Activated CD4-positive, alpha-beta T cell treated with anti-CD3 and anti-CD28 coated beads for 36 hours (primary cell): ENCODE measurements around the gene MRTFA. TPM values are rescaled to one million over a fixed set of nuclear protein-coding genes. Genes with fewer than 3 reads are reported as not detected.

Experiments used
- ATAC-seq: fragments of 200-7000 bp; cut with Tn5 transposase; one replicate; pipeline ENCODE4 v1.10.0; 2021; ENCODE audit warnings: mild to moderate bottlenecking, moderate library complexity
- CTCF ChIA-PET: fragments of 350-600 bp; sonication (Branson Sonifier 250); formaldehyde crosslinking; loops from one replicate; lab custom pipeline; 2021; ENCODE audit warnings: antibody characterized with exemption; lab: Charles Lee
- POLR2A ChIA-PET: fragments of 350-600 bp; sonication (Branson Sonifier 250); formaldehyde crosslinking; loops from one replicate; lab custom pipeline; 2021; ENCODE audit warnings: antibody characterized with exemption, inconsistent platforms; lab: Charles Lee
- DNase-seq: peaks from one replicate; pipeline ENCODE4 v3.0.0-alpha.2; 2020
- H3K27ac Mint-ChIP-seq: one replicate; pipeline ENCODE4 v1.8.0; 2021; ENCODE audit warnings: mixed read lengths
- H3K27me3 Mint-ChIP-seq: one replicate; pipeline ENCODE4 v1.8.0; 2021; ENCODE audit warnings: mixed read lengths
- H3K36me3 Mint-ChIP-seq: one replicate; pipeline ENCODE4 v1.8.0; 2021; ENCODE audit warnings: low read depth, mixed read lengths
- H3K4me1 Mint-ChIP-seq: one replicate; pipeline ENCODE4 v1.8.0; 2021; ENCODE audit warnings: mixed read lengths
- H3K4me3 Mint-ChIP-seq: one replicate; pipeline ENCODE4 v1.8.0; 2021; ENCODE audit warnings: mild to moderate bottlenecking, moderate library complexity, mixed read lengths
- H3K9me3 Mint-ChIP-seq: one replicate; pipeline ENCODE4 v1.8.0; 2021; ENCODE audit warnings: low read depth, mixed read lengths
- intact Hi-C, 2 experiments: fragments of 100-400 bp; cut with DNase I in 1 of 2; cut with micrococcal nuclease in 1 of 2; formaldehyde crosslinking; loops; one replicate each; pipeline versions ENCODE4 v1.14.2 to v1.15.1; 2022 to 2024; cut with DNase I, micrococcal nuclease
- total RNA-seq, 2 experiments: library from RNA; stranded (reverse); gene quantifications; one replicate each; pipeline ENCODE4 v1.2.3, GENCODE V29; 2021

The MRTFA gene
- total RNA-seq, 2 experiments from 2014 or later, result 41.0 to 43.2 TPM

GRCh38 chr22:40597526-40598430 lies 38.7 kb downstream of the MRTFA start:
- no peak for ATAC-seq
- intact Hi-C loops, result no loop called here
- no peak overlapping the region for H3K4me3 Mint-ChIP-seq
- ChIA-PET CTCF (interaction anchor here (0.6 to 3.3 kb wide), 8 partner anchors 9 to 1111 kb away, joined by 3 to 15 read pairs (median 3); no protein-coding TSS in a partner anchor), POLR2A (no interaction called here)
- no peaks in the 10 kb centered on the region for H3K27me3 Mint-ChIP-seq
- H3K36me3 Mint-ChIP-seq, result peaks cover 5% of the 10 kb centered on the region
- DNase-seq, result no peak
- H3K27ac Mint-ChIP-seq, result no peak overlapping the region
- peaks cover 54% of the 10 kb centered on the region for H3K4me1 Mint-ChIP-seq
- no peaks in the 10 kb centered on the region for H3K9me3 Mint-ChIP-seq

GRCh38 chr22:40595497-40596234 lies 40.9 kb downstream of the MRTFA start:
- no peak for ATAC-seq

GRCh38 chr22:40594924-40595323 lies 41.6 kb downstream of the MRTFA start:
- H3K4me3 Mint-ChIP-seq, result no peak overlapping the region
- no peak overlapping the region for H3K27ac Mint-ChIP-seq
- H3K36me3 Mint-ChIP-seq, result peaks cover 10% of the 10 kb centered on the region
- H3K9me3 Mint-ChIP-seq, result no peaks in the 10 kb centered on the region
- ChIA-PET POLR2A (no interaction called here), CTCF (interaction anchor here (0.5 to 1.2 kb wide), 3 partner anchors 70 to 304 kb away, joined by 3 read pairs; no protein-coding TSS in a partner anchor)
- H3K4me1 Mint-ChIP-seq, result peaks cover 54% of the 10 kb centered on the region
- DNase-seq (no peak), ATAC-seq (no peak)
- intact Hi-C loops, result loop anchor here in 1 of 2 experiments (5.0 kb wide), 2 partner anchors 42 to 53 kb away; partner anchors contain the start of gene MRTFA
- H3K27me3 Mint-ChIP-seq, result no peaks in the 10 kb centered on the region

More at GRCh38 chr22:40595497-40596234, 40.9 kb downstream of the MRTFA start:
- ChIA-PET CTCF (interaction anchor here (1.0 to 3.3 kb wide), 2 partner anchors 14 to 304 kb away, joined by 3 to 15 read pairs; no protein-coding TSS in a partner anchor), POLR2A (interaction anchor here (0.6 kb wide), 1 partner anchor 47 kb away, joined by 3 read pairs; no protein-coding TSS in a partner anchor)
- DNase-seq, result no peak
- no peak overlapping the region for H3K27ac Mint-ChIP-seq
- peaks cover 58% of the 10 kb centered on the region for H3K4me1 Mint-ChIP-seq
- no peaks in the 10 kb centered on the region for H3K9me3 Mint-ChIP-seq
- no peaks in the 10 kb centered on the region for H3K27me3 Mint-ChIP-seq
- intact Hi-C loops, result no loop called here
- H3K4me3 Mint-ChIP-seq, result no peak overlapping the region
- H3K36me3 Mint-ChIP-seq, result peaks cover 7% of the 10 kb centered on the region

GRCh38 chr22:40594346-40594745 lies 42.2 kb downstream of the MRTFA start:
- Mint-ChIP-seq H3K9me3 (no peaks in the 10 kb centered on the region), H3K27me3 (no peaks in the 10 kb centered on the region), H3K4me3 (no peak overlapping the region), H3K27ac (no peak overlapping the region), H3K36me3 (peaks cover 10% of the 10 kb centered on the region), H3K4me1 (peaks cover 52% of the 10 kb centered on the region)
- CTCF ChIA-PET, result interaction anchor here (0.9 to 1.2 kb wide), 4 partner anchors 22 to 70 kb away, joined by 3 read pairs; no protein-coding TSS in a partner anchor
- intact Hi-C loops, result loop anchor here in 1 of 2 experiments (5.0 kb wide), 2 partner anchors 43 to 52 kb away; partner anchors contain the start of gene MRTFA
- POLR2A ChIA-PET, result no interaction called here
- ATAC-seq (no peak), DNase-seq (no peak)

- intact Hi-C loops, result loop anchor here in 1 of 2 experiments (5.0 kb wide), 2 partner anchors 44 to 51 kb away; partner anchors contain the start of gene MRTFA
- ATAC-seq (peak; percentile 47), DNase-seq (no peak)
- CTCF ChIA-PET, result interaction anchor here (0.6 to 1.2 kb wide), 6 partner anchors 17 to 470 kb away, joined by 3 read pairs; no protein-coding TSS in a partner anchor
- H3K36me3 Mint-ChIP-seq, result peaks cover 11% of the 10 kb centered on the region
- peak overlapping the region; percentile 68 for H3K27ac Mint-ChIP-seq
- peaks cover 50% of the 10 kb centered on the region for H3K4me1 Mint-ChIP-seq
- H3K9me3 Mint-ChIP-seq, result no peaks in the 10 kb centered on the region
- H3K4me3 Mint-ChIP-seq, result no peak overlapping the region
- H3K27me3 Mint-ChIP-seq, result no peaks in the 10 kb centered on the region
- POLR2A ChIA-PET, result no interaction called here
These were observed 42.9 kb downstream of the MRTFA start for GRCh38 chr22:40593460-40594273.

GRCh38 chr22:40592352-40593113 lies 44.0 kb downstream of the MRTFA start:
- intact Hi-C loops, result loop anchor here in 1 of 2 experiments (5.0 kb wide), 2 partner anchors 45 to 50 kb away; partner anchors contain the start of gene MRTFA
- H3K9me3 Mint-ChIP-seq, result no peaks in the 10 kb centered on the region
- no peak for DNase-seq
- POLR2A ChIA-PET, result no interaction called here
- ATAC-seq, result peak; percentile 51
- peaks cover 15% of the 10 kb centered on the region for H3K36me3 Mint-ChIP-seq
- H3K27ac Mint-ChIP-seq, result peak overlapping the region; percentile 48
- H3K4me3 Mint-ChIP-seq, result no peak overlapping the region
- H3K4me1 Mint-ChIP-seq, result peaks cover 41% of the 10 kb centered on the region
- no peaks in the 10 kb centered on the region for H3K27me3 Mint-ChIP-seq
- CTCF ChIA-PET, result no interaction called here

GRCh38 chr22:40588726-40589125 lies 47.8 kb downstream of the MRTFA start:
- peaks cover 23% of the 10 kb centered on the region for H3K36me3 Mint-ChIP-seq
- no peaks in the 10 kb centered on the region for H3K27me3 Mint-ChIP-seq
- ATAC-seq, result no peak
- POLR2A ChIA-PET, result no interaction called here
- H3K4me1 Mint-ChIP-seq, result peaks cover 33% of the 10 kb centered on the region
- intact Hi-C loops, result no loop called here
- no peaks in the 10 kb centered on the region for H3K9me3 Mint-ChIP-seq
- H3K4me3 Mint-ChIP-seq, result no peak overlapping the region
- CTCF ChIA-PET, result interaction anchor here (1.2 kb wide), 1 partner anchor 18 kb away, joined by 3 read pairs; no protein-coding TSS in a partner anchor
- H3K27ac Mint-ChIP-seq, result no peak overlapping the region
- no peak for DNase-seq

- no peaks in the 10 kb centered on the region for H3K9me3 Mint-ChIP-seq
- peaks cover 23% of the 10 kb centered on the region for H3K36me3 Mint-ChIP-seq
- ChIA-PET CTCF (interaction anchor here (1.0 to 1.3 kb wide), 2 partner anchors 35 to 158 kb away, joined by 3 read pairs; no protein-coding TSS in a partner anchor), POLR2A (interaction anchor here (0.5 kb wide), 1 partner anchor 29 kb away, joined by 3 read pairs; no protein-coding TSS in a partner anchor)
- H3K27me3 Mint-ChIP-seq, result no peaks in the 10 kb centered on the region
- intact Hi-C loops, result no loop called here
- DNase-seq (no peak), ATAC-seq (no peak)
- H3K27ac Mint-ChIP-seq, result no peak overlapping the region
- peaks cover 35% of the 10 kb centered on the region for H3K4me1 Mint-ChIP-seq
- H3K4me3 Mint-ChIP-seq, result no peak overlapping the region
These were observed 49.7 kb downstream of the MRTFA start for GRCh38 chr22:40586781-40587180.

GRCh38 chr22:40585310-40585751 lies 51.2 kb downstream of the MRTFA start:
- no peak overlapping the region for H3K4me3 Mint-ChIP-seq
- intact Hi-C loops, result no loop called here
- ChIA-PET POLR2A (no interaction called here), CTCF (interaction anchor here (1.0 kb wide), 1 partner anchor 60 kb away, joined by 3 read pairs; no protein-coding TSS in a partner anchor)
- peaks cover 21% of the 10 kb centered on the region for H3K36me3 Mint-ChIP-seq
- H3K9me3 Mint-ChIP-seq, result no peaks in the 10 kb centered on the region
- H3K27me3 Mint-ChIP-seq, result no peaks in the 10 kb centered on the region
- H3K27ac Mint-ChIP-seq, result peak overlapping the region; percentile 21
- H3K4me1 Mint-ChIP-seq, result peaks cover 30% of the 10 kb centered on the region
- DNase-seq (no peak), ATAC-seq (no peak)
